Gastrocnemius medialis (tissue), 4 donors: Measurements from ENCODE around the gene TM4SF5.

Experiments
- POLR2A ChIP-seq, 2 donors: fragments of 450-650 bp; IDR thresholded peaks; one replicate each; pipeline ENCODE4 v1.6.1; 2017; ENCODE audit warnings: antibody characterized with exemption in 2 of 2, mild to moderate bottlenecking in 2 of 2, moderate library complexity in 2 of 2
- TF ChIP-seq, protein P1 (sequence below), 5 experiments: fragments of 450-650 bp in 3 of 5; fragments of 200-600 bp in 2 of 5; sonication (generic) in 2 of 5; IDR thresholded peaks in 4 of 5; conservative IDR thresholded peaks in 1 of 5; 1 replicate in 4 of 5; 2 replicates in 1 of 5; pipeline ENCODE4 v1.5.1; 2016 to 2019; ENCODE audit warnings: antibody characterized with exemption in 5 of 5, mild to moderate bottlenecking in 3 of 5, moderate library complexity in 3 of 5

DNA sequence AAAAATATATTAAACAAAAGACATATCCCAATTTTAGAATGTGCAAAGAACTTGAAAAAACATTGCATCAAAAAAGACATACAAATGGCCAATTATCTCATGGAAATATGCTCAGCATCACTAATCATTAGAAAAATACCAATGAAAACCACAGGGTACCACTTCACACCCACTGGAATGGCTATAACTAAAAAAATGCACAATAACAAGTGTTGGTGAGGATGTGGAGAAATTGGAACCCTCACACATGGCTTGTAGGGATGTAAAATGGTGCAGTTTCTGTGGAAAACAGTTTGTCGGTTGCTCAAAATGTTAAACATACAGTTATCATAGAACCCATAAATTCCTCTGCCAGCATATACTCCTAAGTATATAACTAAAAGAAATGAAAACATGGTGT lies 23.5 kb downstream of the TM4SF5 start:
- TF ChIP-seq, protein P1, sequence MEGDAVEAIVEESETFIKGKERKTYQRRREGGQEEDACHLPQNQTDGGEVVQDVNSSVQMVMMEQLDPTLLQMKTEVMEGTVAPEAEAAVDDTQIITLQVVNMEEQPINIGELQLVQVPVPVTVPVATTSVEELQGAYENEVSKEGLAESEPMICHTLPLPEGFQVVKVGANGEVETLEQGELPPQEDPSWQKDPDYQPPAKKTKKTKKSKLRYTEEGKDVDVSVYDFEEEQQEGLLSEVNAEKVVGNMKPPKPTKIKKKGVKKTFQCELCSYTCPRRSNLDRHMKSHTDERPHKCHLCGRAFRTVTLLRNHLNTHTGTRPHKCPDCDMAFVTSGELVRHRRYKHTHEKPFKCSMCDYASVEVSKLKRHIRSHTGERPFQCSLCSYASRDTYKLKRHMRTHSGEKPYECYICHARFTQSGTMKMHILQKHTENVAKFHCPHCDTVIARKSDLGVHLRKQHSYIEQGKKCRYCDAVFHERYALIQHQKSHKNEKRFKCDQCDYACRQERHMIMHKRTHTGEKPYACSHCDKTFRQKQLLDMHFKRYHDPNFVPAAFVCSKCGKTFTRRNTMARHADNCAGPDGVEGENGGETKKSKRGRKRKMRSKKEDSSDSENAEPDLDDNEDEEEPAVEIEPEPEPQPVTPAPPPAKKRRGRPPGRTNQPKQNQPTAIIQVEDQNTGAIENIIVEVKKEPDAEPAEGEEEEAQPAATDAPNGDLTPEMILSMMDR (IDR thresholded peaks at IDR 0.05 in 4 of 5, conservative IDR thresholded peaks at IDR 0.05 in 1 of 5): no peak
- no peak for TF ChIP-seq POLR2A (IDR thresholded peaks at IDR 0.05)
